ENCODE data around the gene DCLK1. TPM values are rescaled to one million over a fixed set of nuclear protein-coding genes. Genes with fewer than 3 reads are reported as not detected.

Gene DCLK1
- total and polyA plus RNA-seq, 10 of the 15 experiments (the other 5 are each of a cell fraction or from before 2014, with no cell fraction given), result not detected

DNA sequence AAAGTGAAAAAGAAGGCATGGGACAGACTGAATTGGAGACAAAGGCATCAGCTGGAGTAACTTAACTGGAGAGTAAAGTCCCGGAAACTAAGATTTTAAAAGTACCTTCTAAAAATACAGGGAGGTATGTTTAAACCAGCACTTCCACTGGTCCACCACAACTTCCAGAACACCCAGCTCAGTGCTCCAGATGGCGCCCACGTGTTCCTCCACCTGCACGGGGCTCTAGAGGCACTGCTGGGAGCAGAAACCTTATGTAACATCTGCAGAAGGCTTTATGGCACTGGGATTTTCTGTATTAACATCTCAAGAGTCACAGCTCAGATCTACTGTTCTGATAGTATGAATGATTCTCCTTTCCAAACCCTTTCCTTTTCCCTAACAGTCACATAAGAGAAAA, 252.1 kb downstream of the DCLK1 start:
- FAIRE-seq, result no peak

More for the DNA sequence above, 252.1 kb downstream of the DCLK1 start:
- no TSS peak for BruUV-seq (replicated peaks)
- in situ Hi-C loops (cut with MboI), result no loop called here
- no peaks in the 10 kb centered on the region for H3K79me2 ChIP-seq (ENCODE audit: control insufficient read depth, insufficient read depth, low read length)
- H3K9ac ChIP-seq (ENCODE audit: control insufficient read depth, insufficient read depth, low read length), result no peak overlapping the region
- no peaks in the 10 kb centered on the region; a peak in 2 of 4 replicates for H3K27me3 ChIP-seq (replicated peaks in 1 of 2; ENCODE audit: control insufficient read depth in 2 of 2, insufficient read depth in 2 of 2, low read length in 1 of 2)
- POLR2A ChIA-PET, result no interaction called here
- 9% methylated on average over 4 of the region's 4 CpGs for WGBS (ENCODE audit: insufficient coverage, insufficient replicate concordance, low lambda C conversion rate, missing lambda C conversion rate)
- SMC1A ChIA-PET (ENCODE audit: uncharacterized antibody, unreplicated experiment), result interaction anchor here (0.9 kb wide), 1 partner anchor 74 kb away, joined by 3 read pairs; no protein-coding TSS in a partner anchor
- H4K20me1 ChIP-seq (ENCODE audit: control insufficient read depth, insufficient read depth), result no peaks in the 10 kb centered on the region
- H3K27ac ChIP-seq (ENCODE audit: control insufficient read depth, insufficient read depth), result no peak overlapping the region
- intact Hi-C loops (cut with micrococcal nuclease; ENCODE audit: unreplicated experiment), result no loop called here
- no peak overlapping the region for H3K4me3 ChIP-seq
- no peaks in the 10 kb centered on the region for H3K36me3 ChIP-seq (ENCODE audit: control insufficient read depth in 2 of 2, insufficient read depth in 2 of 2, low read length in 1 of 2)
- DNase-seq (ENCODE audit: low read depth, low spot score), result no peak
- H2AFZ ChIP-seq (ENCODE audit: control insufficient read depth, low read depth, low read length), result no peak overlapping the region
- no peaks in the 10 kb centered on the region for H3K4me1 ChIP-seq (ENCODE audit: control insufficient read depth, insufficient read depth, low read length)
- no peak for TF ChIP-seq LARP7 (IDR thresholded peaks at IDR 0.05)
- no peak for TF ChIP-seq SKIL (IDR thresholded peaks at IDR 0.05; ENCODE audit: low read depth, poor library complexity, severe bottlenecking)
- no peak for TF ChIP-seq ASH2L (IDR thresholded peaks at IDR 0.05; ENCODE audit: borderline replicate concordance, low read depth)
- no peak for TF ChIP-seq IKZF2 (IDR thresholded peaks at IDR 0.05)
- no peak for TF ChIP-seq MTA2 (IDR thresholded peaks at IDR 0.05; ENCODE audit: low read depth)
- no peak for TF ChIP-seq EP300 (IDR thresholded peaks at IDR 0.05; ENCODE audit: borderline replicate concordance in 1 of 2, control insufficient read depth in 1 of 2, low read depth in 2 of 2, low read length in 2 of 2)
- TF ChIP-seq NFYB (IDR thresholded peaks at IDR 0.05; ENCODE audit: insufficient read depth, low read depth, low read length), result no peak
- no peak for TF ChIP-seq JUNB (IDR thresholded peaks at IDR 0.05)
- TF ChIP-seq, protein P1, sequence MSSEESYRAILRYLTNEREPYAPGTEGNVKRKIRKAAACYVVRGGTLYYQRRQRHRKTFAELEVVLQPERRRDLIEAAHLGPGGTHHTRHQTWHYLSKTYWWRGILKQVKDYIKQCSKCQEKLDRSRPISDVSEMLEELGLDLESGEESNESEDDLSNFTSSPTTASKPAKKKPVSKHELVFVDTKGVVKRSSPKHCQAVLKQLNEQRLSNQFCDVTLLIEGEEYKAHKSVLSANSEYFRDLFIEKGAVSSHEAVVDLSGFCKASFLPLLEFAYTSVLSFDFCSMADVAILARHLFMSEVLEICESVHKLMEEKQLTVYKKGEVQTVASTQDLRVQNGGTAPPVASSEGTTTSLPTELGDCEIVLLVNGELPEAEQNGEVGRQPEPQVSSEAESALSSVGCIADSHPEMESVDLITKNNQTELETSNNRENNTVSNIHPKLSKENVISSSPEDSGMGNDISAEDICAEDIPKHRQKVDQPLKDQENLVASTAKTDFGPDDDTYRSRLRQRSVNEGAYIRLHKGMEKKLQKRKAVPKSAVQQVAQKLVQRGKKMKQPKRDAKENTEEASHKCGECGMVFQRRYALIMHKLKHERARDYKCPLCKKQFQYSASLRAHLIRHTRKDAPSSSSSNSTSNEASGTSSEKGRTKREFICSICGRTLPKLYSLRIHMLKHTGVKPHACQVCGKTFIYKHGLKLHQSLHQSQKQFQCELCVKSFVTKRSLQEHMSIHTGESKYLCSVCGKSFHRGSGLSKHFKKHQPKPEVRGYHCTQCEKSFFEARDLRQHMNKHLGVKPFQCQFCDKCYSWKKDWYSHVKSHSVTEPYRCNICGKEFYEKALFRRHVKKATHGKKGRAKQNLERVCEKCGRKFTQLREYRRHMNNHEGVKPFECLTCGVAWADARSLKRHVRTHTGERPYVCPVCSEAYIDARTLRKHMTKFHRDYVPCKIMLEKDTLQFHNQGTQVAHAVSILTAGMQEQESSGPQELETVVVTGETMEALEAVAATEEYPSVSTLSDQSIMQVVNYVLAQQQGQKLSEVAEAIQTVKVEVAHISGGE (CRISPR knock-in tag; IDR thresholded peaks at IDR 0.05), result no peak
- TF ChIP-seq RAD51 (IDR thresholded peaks at IDR 0.05), result no peak
- TF ChIP-seq, protein P2, sequence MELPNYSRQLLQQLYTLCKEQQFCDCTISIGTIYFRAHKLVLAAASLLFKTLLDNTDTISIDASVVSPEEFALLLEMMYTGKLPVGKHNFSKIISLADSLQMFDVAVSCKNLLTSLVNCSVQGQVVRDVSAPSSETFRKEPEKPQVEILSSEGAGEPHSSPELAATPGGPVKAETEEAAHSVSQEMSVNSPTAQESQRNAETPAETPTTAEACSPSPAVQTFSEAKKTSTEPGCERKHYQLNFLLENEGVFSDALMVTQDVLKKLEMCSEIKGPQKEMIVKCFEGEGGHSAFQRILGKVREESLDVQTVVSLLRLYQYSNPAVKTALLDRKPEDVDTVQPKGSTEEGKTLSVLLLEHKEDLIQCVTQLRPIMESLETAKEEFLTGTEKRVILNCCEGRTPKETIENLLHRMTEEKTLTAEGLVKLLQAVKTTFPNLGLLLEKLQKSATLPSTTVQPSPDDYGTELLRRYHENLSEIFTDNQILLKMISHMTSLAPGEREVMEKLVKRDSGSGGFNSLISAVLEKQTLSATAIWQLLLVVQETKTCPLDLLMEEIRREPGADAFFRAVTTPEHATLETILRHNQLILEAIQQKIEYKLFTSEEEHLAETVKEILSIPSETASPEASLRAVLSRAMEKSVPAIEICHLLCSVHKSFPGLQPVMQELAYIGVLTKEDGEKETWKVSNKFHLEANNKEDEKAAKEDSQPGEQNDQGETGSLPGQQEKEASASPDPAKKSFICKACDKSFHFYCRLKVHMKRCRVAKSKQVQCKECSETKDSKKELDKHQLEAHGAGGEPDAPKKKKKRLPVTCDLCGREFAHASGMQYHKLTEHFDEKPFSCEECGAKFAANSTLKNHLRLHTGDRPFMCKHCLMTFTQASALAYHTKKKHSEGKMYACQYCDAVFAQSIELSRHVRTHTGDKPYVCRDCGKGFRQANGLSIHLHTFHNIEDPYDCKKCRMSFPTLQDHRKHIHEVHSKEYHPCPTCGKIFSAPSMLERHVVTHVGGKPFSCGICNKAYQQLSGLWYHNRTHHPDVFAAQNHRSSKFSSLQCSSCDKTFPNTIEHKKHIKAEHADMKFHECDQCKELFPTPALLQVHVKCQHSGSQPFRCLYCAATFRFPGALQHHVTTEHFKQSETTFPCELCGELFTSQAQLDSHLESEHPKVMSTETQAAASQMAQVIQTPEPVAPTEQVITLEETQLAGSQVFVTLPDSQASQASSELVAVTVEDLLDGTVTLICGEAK (IDR thresholded peaks at IDR 0.05; ENCODE audit: borderline replicate concordance), result no peak
- CTCF ChIA-PET, result no interaction called here
- H3K9me3 ChIP-seq (replicated peaks; ENCODE audit: control insufficient read depth, insufficient read depth, low read length), result no peaks in the 10 kb centered on the region; the same call in 2 of the 3 replicates
- RAD21 ChIA-PET (ENCODE audit: unreplicated experiment), result no interaction called here
- H3K4me2 ChIP-seq (ENCODE audit: control insufficient read depth, insufficient read depth), result no peak overlapping the region
- no peak for ATAC-seq
